HG03060 (cell line): ENCODE measurements around the gene AQP10.
"Not testable (repeated sequence)": the region's sequence is repeated elsewhere in the genome, so short reads cannot be mapped to it uniquely, and the experiment has no call there.

Experiments
- ATAC-seq: cut with Tn5 transposase; IDR thresholded peaks from one replicate; pipeline ENCODE4 v1.9.1; 2021; ENCODE audit warnings: low read depth, moderate number of reproducible peaks; ENCODE audit not compliant: unreplicated experiment

Gene AQP10

GRCh38 chr1:154321609-154321934 is 679 bp downstream of the AQP10 start:
- not testable (repeated sequence) for ATAC-seq

DNA sequence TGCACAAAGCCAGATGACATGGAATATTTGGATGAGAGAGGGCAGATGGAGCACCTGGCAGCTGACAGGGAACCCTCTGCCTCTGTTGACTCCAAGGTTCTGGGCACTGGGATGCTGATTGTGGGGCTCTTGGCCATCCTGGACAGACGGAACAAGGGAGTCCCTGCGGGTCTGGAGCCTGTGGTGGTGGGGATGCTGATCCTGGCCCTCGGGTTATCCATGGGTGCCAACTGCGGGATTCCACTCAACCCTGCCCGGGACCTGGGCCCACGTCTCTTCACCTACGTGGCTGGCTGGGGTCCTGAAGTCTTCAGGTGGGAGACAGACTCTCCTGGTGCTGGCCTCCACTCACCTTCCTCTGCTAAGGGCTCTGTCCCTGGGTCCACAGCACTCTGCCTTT is 2.6 kb downstream of the AQP10 start:
- ATAC-seq = no peak

DNA sequence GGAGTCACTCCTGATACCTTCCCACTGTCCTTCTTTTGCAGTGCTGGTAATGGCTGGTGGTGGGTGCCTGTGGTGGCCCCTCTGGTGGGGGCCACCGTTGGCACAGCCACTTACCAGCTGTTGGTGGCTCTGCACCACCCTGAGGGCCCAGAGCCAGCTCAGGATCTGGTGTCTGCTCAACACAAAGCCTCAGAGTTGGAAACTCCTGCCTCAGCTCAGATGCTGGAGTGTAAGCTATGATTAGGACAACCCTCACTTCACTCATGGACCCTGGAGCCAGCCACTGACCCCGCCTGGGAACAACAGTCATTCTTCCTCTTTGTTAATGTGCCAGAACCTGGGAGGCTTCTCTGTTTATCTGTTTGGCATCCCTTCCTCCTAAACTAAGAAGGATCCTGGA is 3.3 kb downstream of the AQP10 start:
- no peak for ATAC-seq

DNA sequence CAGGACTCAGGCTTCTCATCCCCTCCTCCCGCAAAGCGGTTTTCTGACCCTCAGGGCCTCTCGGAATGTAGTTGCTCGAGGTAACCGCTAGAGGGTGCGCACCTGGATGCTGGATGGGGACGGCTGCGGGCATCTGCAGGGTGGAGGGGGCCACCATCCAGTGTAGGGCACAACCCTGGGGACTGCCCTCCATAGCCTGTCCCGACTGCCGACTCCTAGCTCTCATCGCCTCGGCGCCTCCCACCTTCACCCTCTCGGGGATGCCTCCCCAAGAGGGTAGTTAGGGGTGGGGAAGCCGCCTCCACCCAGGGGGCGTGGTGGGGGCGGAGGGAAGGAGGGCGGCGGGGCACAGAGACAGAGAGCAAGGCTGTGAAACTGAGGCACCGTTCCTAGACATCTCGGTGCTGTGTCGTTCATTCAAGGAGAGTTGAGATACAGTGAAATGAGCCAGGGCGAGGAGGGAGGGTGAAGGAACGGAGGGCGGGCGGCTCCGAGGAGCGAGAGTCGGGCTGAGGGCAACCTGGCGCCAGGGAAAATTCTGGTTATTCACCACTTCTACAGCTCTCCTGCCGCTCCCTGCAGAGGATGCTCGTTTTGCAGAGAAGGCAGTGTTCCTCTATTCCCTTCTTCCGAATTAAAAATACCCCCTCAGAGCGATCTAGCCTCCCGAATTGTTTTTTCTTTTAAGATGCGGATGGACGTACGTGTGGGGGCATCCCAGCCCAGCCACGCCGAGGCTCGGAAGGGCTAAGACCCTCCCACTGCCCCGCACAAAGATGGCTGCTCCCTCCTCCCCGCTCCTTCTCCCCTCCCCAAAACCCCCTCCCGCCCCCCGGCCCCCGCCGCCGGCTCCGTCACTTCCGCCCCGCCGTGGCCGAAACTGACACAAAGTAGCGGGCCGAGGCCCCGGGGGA is 4.0 kb downstream of the AQP10 start, which contains the start of gene ATP8B2:
Gene ATP8B2 (plus strand): TSS at position 857 of the 914 bp plus-strand sequence. CDS start 2,617 bp downstream, outside the sequence.
- ATAC-seq = no peak

GRCh38 chr1:154325583-154326545 is 5.0 kb downstream of the AQP10 start:
- ATAC-seq = no peak

DNA sequence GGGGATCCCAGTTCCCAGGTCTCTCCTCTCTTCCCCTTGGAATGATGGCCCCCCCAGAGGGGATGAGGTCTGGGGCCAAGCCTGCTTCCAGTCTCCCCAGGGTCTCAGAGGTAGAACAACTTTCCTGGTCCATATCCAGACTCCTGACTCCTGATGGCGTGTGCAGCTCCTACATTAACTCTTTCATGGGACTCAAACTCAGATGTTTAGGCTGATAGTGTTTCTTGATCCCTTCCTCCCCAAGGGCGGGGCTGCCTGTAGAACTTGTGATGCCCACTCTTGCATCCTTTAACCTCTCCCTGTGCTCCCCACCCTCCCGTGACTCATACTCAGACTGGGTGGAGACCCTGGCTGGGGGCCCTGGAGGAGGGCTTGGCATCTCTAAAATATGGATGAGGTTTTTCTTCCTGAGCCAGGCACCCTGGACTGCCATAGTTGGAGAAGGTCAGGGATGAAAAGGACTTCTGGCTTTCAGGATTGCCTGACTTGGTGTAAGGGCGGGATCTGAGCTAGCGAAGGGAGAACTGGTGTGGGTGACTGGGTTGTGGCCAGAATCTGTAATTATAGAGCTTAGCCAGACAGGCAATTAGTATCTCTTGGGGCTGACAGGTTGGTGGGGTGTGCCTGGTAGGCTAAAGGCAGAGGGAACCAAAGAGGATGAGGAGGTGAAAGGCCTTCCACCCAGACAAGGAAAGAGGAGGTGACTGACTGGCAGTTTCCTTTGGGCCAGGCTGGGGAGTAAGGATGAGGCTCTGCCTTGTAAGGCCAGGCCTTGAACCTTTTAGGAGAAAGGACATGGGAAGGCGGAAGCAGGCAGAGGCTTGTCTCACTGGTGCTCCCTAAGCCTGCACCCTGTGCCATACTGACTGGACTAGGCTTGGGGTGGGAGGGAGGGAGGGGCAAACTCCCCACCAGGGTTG is 5.9 kb downstream of the AQP10 start:
- no peak for ATAC-seq

GRCh38 chr1:154327466-154328317 is 6.8 kb downstream of the AQP10 start:
- ATAC-seq = no peak

- no peak for ATAC-seq
Observed at GRCh38 chr1:154328318-154329151, 7.6 kb downstream of the AQP10 start.

- ATAC-seq = no peak
Observed at GRCh38 chr1:154329152-154329521, 8.2 kb downstream of the AQP10 start.

GRCh38 chr1:154329551-154330131 is 8.7 kb downstream of the AQP10 start:
- ATAC-seq = no peak

- no peak for ATAC-seq
Observed at GRCh38 chr1:154330669-154331068, 9.8 kb downstream of the AQP10 start.

DNA sequence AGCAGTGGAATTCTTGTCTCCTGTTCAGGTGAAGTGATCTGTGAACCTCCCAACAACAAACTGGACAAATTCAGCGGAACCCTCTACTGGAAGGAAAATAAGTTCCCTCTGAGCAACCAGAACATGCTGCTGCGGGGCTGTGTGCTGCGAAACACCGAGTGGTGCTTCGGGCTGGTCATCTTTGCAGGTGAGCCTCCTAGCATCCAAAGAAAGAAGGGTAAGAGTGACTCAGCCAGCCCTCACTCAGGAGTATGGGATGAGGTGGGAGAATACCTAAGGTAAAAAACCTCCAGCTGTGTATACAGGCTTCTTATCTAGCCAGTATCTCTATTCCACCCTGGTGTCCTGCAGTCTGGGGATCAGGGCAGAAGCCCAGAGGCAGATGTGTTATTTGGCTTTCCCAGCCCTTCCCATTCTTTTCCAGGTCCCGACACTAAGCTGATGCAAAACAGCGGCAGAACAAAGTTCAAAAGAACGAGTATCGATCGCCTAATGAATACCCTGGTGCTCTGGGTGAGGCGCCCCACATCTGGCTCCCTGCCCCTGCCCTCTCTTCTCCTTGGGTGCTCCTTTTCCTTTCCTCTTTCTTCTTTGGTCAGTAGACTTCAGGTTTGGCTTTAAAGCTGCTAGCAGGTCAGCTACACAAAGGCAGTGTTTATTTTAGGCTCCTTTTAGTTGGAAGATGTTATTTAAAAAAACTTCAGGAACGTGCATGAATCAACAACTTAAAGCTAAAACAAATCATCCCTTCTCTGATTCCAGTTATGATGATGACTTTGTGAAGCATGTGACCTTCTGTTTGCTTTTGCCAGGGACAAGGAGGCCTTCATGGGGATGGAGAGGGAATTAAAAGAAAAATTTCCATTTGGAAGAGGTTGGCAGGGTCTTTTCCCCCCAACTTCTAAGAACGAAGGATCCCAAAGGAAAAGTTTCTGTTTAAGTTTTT is 13.5 kb downstream of the AQP10 start:
- ATAC-seq = no peak

DNA sequence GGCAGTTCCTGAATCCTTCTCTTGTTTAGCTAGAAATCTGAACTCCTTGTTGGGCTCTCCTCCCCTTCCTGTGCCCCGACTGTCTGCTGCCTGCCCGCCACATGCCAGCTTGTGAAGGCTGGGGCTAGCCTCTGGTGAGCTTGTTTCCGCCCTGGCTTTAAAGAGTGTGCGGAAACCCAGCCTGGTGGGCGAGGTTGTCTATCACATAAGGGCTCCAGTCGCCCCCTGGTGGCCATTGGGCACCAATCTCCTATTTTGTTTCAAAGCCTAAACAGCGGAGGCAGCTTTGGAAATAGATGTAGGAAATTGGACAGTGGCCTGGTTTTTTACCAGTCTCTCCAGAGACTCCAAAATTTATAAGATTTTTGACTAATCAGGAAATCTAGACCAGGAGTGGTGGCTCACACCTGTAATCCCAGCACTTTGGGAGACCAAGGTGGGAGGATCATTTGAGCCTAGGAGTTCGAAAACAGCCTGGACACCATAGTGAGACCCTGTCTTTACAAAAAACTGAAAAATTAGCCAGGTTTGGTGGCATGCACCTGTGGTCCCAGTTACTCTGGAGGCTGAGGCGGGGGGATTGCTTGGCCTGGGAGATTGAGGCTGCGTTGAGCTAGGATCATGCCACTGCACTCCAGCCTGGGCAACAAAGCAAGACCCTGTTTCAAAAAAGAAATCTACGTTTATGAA is 14.3 kb downstream of the AQP10 start:
- ATAC-seq = no peak

DNA sequence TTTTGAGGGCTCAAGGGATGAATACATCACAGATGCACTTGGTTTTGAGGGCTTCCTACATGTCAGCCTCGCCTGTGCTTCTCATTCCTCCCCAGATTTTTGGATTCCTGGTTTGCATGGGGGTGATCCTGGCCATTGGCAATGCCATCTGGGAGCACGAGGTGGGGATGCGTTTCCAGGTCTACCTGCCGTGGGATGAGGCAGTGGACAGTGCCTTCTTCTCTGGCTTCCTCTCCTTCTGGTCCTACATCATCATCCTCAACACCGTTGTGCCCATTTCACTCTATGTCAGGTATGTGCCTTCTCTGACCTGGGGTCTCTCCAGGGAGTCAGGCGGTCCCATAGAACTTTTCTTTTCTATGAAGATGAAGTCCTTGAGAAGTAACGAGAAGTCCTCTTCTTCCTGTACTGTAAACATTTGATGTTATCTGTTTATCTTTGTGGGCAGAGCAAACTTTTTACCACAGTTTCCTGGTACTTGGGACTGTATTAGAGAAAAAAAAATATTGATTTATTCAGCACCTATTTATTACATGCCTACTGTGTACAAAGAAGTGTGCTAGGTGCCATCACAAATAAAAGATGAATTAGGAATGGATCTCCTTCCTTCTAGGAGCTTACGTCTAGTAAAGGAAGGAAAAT is 16.5 kb downstream of the AQP10 start:
- ATAC-seq = no peak

GRCh38 chr1:154338875-154339274 is 18.0 kb downstream of the AQP10 start:
- ATAC-seq = no peak

DNA sequence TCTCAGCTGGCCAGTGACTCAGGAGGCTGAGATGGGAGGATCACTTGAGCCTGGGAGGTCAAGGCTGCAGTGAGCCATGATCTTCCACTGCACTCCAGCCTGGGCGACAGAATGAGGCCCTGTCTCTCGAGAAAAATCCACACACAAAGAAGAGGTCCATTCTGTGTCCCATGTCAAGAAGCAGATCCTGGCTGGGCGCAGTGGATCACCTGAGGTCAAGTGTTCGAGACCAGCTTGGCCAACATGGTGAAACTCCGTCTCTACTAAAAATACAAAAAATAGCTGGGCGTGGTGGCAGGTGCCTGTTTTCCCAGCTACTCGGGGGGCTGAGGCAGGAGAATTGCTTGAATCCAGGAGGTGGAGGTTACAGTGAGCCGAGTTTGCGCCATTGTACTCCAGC is 20.5 kb downstream of the AQP10 start:
- ATAC-seq = not testable (repeated sequence)
